HFFc6 (cell line): Measurements from ENCODE around the gene SCML1. TPM values are rescaled to one million over a fixed set of nuclear protein-coding genes. Genes with fewer than 3 reads are reported as not detected.

ENCODE experiments used
- DNase-seq: peaks from one replicate; pipeline ENCODE4 v3.0.0-alpha.2; 2018
- H3K27ac Mint-ChIP-seq: 2 replicates; pipeline ENCODE4 v1.8.0; 2020; ENCODE audit warnings: mild to moderate bottlenecking, mixed read lengths
- H3K27me3 Mint-ChIP-seq: 2 replicates; pipeline ENCODE4 v1.8.0; 2021; ENCODE audit warnings: mild to moderate bottlenecking, moderate library complexity, mixed read lengths; ENCODE audit not compliant: insufficient read depth
- H3K36me3 Mint-ChIP-seq: 2 replicates; pipeline ENCODE4 v1.8.0; 2021; ENCODE audit warnings: low read depth, mixed read lengths
- H3K4me1 Mint-ChIP-seq: 2 replicates; pipeline ENCODE4 v1.8.0; 2020; ENCODE audit warnings: low read depth, mixed read lengths
- H3K4me3 Mint-ChIP-seq: 2 replicates; pipeline ENCODE4 v1.8.0; 2020; ENCODE audit warnings: mild to moderate bottlenecking, moderate library complexity, mixed read lengths
- H3K9me3 Mint-ChIP-seq: 2 replicates; pipeline ENCODE4 v1.8.0; 2020; ENCODE audit warnings: mild to moderate bottlenecking, mixed read lengths
- total RNA-seq, 6 experiments: library from RNA; stranded (reverse); fragmentation: NEBNext Ultra II Directional; extraction: Animal tissue kit (Norgen Biotek cat#: 25700); gene quantifications; 2 replicates in 1 of 6; 3 replicates in 5 of 6; pipeline ENCODE4 v1.2.3, GENCODE V29; 2021
- TF ChIP-seq, protein P1 (sequence below): fragments of 200-600 bp; sonication (generic); IDR thresholded peaks from 2 replicates; pipeline ENCODE4 v1.5.0; 2021; ENCODE audit warnings: antibody characterized with exemption, mild to moderate bottlenecking

The SCML1 gene
- total RNA-seq, 6 experiments from 2014 or later = 7.3 to 11.3 (median 9.8) TPM

DNA sequence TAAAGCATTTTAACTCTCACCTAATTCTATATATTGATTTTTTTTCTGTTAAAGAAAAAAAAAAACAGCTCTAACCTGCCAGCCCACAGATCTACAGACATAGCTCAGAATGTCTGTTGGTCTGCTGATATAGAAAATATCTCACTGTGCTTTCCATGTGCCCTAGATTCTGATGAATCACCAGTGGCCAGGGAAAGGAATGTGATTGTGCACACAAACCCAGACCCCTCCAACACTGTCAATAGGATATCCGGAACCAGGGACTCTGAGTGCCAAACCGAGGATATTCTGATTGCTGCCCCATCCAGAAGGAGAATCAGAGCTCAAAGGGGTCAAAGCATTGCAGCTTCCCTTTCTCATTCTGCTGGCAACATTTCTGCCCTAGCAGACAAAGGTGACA is 12.1 kb upstream of the SCML1 start:
- DNase-seq = no peak
- peaks cover 5% of the 10 kb centered on the region; the same call in 1 of the 2 replicates for H3K36me3 Mint-ChIP-seq
- TF ChIP-seq, protein P1, sequence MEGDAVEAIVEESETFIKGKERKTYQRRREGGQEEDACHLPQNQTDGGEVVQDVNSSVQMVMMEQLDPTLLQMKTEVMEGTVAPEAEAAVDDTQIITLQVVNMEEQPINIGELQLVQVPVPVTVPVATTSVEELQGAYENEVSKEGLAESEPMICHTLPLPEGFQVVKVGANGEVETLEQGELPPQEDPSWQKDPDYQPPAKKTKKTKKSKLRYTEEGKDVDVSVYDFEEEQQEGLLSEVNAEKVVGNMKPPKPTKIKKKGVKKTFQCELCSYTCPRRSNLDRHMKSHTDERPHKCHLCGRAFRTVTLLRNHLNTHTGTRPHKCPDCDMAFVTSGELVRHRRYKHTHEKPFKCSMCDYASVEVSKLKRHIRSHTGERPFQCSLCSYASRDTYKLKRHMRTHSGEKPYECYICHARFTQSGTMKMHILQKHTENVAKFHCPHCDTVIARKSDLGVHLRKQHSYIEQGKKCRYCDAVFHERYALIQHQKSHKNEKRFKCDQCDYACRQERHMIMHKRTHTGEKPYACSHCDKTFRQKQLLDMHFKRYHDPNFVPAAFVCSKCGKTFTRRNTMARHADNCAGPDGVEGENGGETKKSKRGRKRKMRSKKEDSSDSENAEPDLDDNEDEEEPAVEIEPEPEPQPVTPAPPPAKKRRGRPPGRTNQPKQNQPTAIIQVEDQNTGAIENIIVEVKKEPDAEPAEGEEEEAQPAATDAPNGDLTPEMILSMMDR = no peak
- no peak overlapping the region for H3K4me3 Mint-ChIP-seq
- 0 out of 2 replicates have a peak, but pooled peaks cover 5% of the 10 kb centered on the region for H3K4me1 Mint-ChIP-seq
- no peaks in the 10 kb centered on the region for H3K9me3 Mint-ChIP-seq
- H3K27me3 Mint-ChIP-seq = no peaks in the 10 kb centered on the region; the same call in 1 of the 2 replicates
- H3K27ac Mint-ChIP-seq = no peak overlapping the region

DNA sequence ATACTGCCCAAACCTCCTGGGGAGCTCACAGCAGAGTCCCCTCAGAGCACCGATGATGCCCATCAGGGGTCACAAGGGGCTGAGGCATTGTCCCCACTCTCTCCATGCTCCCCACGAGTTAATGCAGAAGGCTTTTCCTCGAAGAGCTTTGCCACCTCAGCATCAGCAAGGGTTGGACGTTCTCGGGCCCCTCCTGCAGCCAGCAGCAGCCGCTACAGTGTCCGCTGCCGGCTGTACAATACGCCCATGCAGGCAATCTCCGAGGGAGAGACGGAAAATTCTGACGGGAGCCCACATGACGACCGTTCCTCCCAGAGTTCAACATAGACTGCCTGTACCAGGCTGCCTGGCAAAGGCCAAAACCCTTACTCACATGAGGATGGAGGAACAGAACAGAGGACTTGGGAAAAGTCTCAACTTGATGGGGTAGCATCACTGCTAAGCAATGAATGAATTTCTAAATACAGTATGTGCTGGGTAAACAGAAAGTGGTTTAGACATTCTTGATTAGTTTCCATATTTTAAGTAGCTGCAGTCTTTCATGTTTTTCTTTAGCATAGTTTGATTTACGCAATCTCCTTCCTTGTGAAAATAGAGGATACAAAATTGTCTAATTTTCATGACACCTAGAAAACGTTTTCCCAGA is 5.0 kb upstream of the SCML1 start:
- H3K27ac Mint-ChIP-seq = no peak overlapping the region
- DNase-seq = no peak
- no peaks in the 10 kb centered on the region for H3K9me3 Mint-ChIP-seq
- TF ChIP-seq, protein P1 = no peak
- H3K27me3 Mint-ChIP-seq = no peaks in the 10 kb centered on the region
- H3K36me3 Mint-ChIP-seq = peaks cover 5% of the 10 kb centered on the region; the same call in 1 of the 2 replicates
- H3K4me1 Mint-ChIP-seq = peaks cover 8% of the 10 kb centered on the region
- no peak overlapping the region for H3K4me3 Mint-ChIP-seq

DNA sequence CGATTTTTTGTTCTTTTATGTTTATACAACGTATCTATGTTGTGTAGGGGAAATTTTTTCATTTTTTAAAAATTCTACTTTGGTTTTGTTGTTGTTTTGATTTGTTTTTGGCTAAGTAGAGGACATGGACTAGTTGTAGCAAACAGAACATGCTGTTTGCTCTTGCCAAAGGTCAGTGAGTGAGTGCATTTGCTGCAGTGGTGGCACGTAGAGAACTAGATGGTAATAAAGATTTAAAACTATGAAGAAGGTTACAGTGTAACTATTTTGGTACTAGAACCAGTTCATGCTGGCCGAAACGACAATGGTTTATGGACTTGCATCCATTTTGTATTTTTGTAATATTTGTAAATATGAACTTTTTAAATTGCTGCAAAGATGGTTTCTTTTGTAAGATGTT is 1.9 kb upstream of the SCML1 start:
- Mint-ChIP-seq H3K4me3 (peak overlapping the region; percentile 46; the same call in 1 of the 2 replicates), H3K36me3 (no peaks in the 10 kb centered on the region), H3K4me1 (peaks cover 18% of the 10 kb centered on the region), H3K9me3 (no peaks in the 10 kb centered on the region), H3K27ac (peak overlapping the region; percentile 45; the same call in 1 of the 2 replicates), H3K27me3 (no peaks in the 10 kb centered on the region)
- DNase-seq = peak; percentile 9
- TF ChIP-seq, protein P1 = no peak

DNA sequence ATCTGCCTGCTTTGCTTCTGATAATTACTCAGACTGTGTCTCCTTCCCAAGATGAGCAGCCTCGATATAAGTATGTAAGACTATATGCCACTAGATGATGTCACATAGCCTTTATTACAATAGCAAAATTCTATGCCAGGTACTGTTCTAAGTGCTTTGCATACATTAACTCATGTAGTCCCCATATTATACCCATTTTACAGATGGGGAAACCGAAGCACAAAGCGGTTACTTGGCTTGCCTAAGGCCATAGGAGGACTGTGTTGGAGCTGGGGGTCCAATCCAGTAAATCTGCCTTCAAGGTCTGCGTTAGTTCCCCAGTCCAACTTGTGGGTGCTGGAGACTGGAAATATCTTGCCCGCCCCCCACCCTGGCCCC is 826 bp upstream of the SCML1 start:
- Mint-ChIP-seq H3K36me3 (no peaks in the 10 kb centered on the region), H3K27ac (peak overlapping the region; percentile 77), H3K4me1 (peaks cover 18% of the 10 kb centered on the region), H3K9me3 (no peaks in the 10 kb centered on the region), H3K4me3 (peak overlapping the region; percentile 74), H3K27me3 (no peaks in the 10 kb centered on the region)
- DNase-seq = no peak
- TF ChIP-seq, protein P1 = no peak

DNA sequence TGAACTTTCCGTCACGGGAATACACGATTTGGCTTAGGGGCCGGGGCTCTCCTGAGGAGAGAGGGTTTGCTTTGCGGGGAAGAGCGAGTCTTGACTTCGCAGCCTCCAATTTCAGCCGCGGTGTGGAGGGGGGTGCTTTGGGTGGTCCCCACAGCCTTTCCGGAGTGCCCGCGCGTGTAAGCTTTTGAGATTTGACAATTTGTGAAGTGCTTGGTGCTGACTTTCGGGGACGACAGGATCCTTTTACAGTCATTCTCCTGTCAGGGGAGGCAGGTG is 355 bp downstream of the SCML1 start:
- DNase-seq = no peak
- Mint-ChIP-seq H3K27me3 (no peaks in the 10 kb centered on the region), H3K36me3 (no peaks in the 10 kb centered on the region), H3K4me3 (peak overlapping the region; percentile 98), H3K27ac (peak overlapping the region; percentile 94), H3K4me1 (peaks cover 18% of the 10 kb centered on the region), H3K9me3 (no peaks in the 10 kb centered on the region)
- TF ChIP-seq, protein P1 = no peak
